OCI-LY3 (cell line): ENCODE measurements around the gene BLOC1S6.

ENCODE experiments used
- H2AFZ ChIP-seq: fragments of 200-600, 300-600 bp; shearing (Covaris generic); 2 replicates; pipeline ENCODE4 v1.6.0; 2014; ENCODE audit warnings: antibody characterized with exemption, low read depth, low read length
- H3K27ac ChIP-seq: fragments of 200-600, 300-600 bp; sonication (generic); 2 replicates; pipeline ENCODE4 v1.5.1; 2014; ENCODE audit warnings: mild to moderate bottlenecking, low read length, moderate library complexity, mixed read lengths
- H3K27me3 ChIP-seq: fragments of 200-600, 300-600 bp; sonication (generic); 2 replicates; pipeline ENCODE4 v1.6.1; 2014; ENCODE audit warnings: low read depth, low read length, mixed read lengths
- H3K36me3 ChIP-seq: fragments of 200-600, 300-600 bp; sonication (generic); replicated peaks from 2 replicates; pipeline ENCODE3; 2014; ENCODE audit warnings: low read depth, low read length, mixed read lengths
- H3K4me1 ChIP-seq: fragments of 300-600, 200-600 bp; sonication (generic); 2 replicates; pipeline ENCODE4 v1.6.1; 2014; ENCODE audit warnings: low read length, mixed read lengths
- H3K4me2 ChIP-seq: fragments of 200-600, 300-600 bp; sonication (generic); 2 replicates; pipeline ENCODE4 v1.6.1; 2014; ENCODE audit warnings: low read length, mixed read lengths
- H3K4me3 ChIP-seq: fragments of 300-600, 200-600 bp; sonication (generic); 2 replicates; pipeline ENCODE4 v1.5.1; 2014; ENCODE audit warnings: antibody characterized with exemption, mild to moderate bottlenecking, low read length, moderate library complexity
- H3K79me2 ChIP-seq: fragments of 300-600, 200-600 bp; shearing (Covaris generic); 2 replicates; pipeline ENCODE4 v1.6.1; 2014; ENCODE audit warnings: mild to moderate bottlenecking, low read length, mixed read lengths
- H3K9ac ChIP-seq: fragments of 300-600, 200-600 bp; shearing (Covaris generic); 2 replicates; pipeline ENCODE4 v1.6.0; 2014; ENCODE audit warnings: mild to moderate bottlenecking, low read length, moderate library complexity
- H3K9me3 ChIP-seq: fragments of 200-600, 300-600 bp; shearing (Covaris generic); 2 replicates; pipeline ENCODE4 v1.6.1; 2014; ENCODE audit warnings: low read length, mixed read lengths; ENCODE audit not compliant: insufficient read depth
- H4K20me1 ChIP-seq: fragments of 200-600, 300-600 bp; sonication (generic); 2 replicates; pipeline ENCODE4 v1.6.1; 2016; ENCODE audit warnings: low read length, mixed read lengths; ENCODE audit not compliant: insufficient read depth
- EZH2phosphoT487 ChIP-seq: fragments of 200-600 bp; shearing (Covaris generic); IDR thresholded peaks from 2 replicates; pipeline ENCODE4 v1.6.1; 2018; ENCODE audit warnings: antibody characterized with exemption, mixed run types, low read depth
- TF ChIP-seq, protein P1 (sequence below): fragments of 200-600, 300-600 bp; sonication (generic); IDR thresholded peaks from 2 replicates; pipeline ENCODE4 v1.5.1; 2014; ENCODE audit warnings: antibody characterized with exemption, low read length, low read depth

Gene BLOC1S6, protein sequence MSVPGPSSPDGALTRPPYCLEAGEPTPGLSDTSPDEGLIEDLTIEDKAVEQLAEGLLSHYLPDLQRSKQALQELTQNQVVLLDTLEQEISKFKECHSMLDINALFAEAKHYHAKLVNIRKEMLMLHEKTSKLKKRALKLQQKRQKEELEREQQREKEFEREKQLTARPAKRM

DNA sequence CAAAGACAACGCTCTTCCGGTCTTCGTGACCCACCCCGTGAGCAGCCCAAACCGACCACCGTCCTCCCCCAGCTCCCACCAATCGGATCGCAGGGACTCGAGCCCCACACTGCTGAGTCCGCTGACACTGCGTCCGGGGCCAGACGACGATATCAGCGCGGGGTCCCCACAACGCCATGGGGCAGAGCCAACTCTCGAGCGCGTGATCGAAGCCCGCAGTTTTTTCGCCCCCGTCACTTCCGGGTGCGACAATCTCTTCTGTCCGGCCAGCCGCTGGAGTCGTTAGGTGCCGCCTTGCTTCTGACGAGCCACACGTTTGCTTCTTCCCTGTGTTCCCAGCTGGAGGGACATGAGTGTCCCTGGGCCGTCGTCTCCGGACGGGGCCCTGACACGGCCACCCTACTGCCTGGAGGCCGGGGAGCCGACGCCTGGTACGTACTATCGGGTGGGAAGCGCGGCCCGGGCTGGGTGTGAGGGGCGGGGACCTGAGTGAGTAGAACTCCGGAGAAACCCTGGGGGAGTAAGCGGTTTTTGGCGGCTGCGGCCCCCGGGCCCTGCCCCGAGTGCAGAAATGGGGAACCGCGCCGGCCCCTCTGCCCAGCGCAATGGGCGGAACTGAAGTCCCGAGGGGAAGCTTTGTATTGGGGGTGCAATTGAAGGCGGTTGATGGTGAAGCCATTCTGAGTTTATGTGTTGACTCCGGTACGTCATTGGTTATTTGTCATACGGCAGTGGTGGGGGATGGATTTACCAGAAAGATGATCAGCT is at the start of gene BLOC1S6:
Gene BLOC1S6, plus strand, starts transcription at position 285 of the 768 bp plus-strand sequence. Its CDS starts 65 bp downstream, at position 350.
- peak within 1 kb of the TSS; percentile 94 for H2AFZ ChIP-seq
- peak within 1 kb of the TSS; percentile 87 for H3K27ac ChIP-seq
- H3K4me2 ChIP-seq, result peak within 1 kb of the TSS; percentile 79
- H3K79me2 ChIP-seq, result peaks cover 64% of the 10 kb centered on the region
- no peak for TF ChIP-seq EZH2phosphoT487
- TF ChIP-seq, protein P1, sequence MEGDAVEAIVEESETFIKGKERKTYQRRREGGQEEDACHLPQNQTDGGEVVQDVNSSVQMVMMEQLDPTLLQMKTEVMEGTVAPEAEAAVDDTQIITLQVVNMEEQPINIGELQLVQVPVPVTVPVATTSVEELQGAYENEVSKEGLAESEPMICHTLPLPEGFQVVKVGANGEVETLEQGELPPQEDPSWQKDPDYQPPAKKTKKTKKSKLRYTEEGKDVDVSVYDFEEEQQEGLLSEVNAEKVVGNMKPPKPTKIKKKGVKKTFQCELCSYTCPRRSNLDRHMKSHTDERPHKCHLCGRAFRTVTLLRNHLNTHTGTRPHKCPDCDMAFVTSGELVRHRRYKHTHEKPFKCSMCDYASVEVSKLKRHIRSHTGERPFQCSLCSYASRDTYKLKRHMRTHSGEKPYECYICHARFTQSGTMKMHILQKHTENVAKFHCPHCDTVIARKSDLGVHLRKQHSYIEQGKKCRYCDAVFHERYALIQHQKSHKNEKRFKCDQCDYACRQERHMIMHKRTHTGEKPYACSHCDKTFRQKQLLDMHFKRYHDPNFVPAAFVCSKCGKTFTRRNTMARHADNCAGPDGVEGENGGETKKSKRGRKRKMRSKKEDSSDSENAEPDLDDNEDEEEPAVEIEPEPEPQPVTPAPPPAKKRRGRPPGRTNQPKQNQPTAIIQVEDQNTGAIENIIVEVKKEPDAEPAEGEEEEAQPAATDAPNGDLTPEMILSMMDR, result no peak
- peaks cover 6% of the 10 kb centered on the region for H3K36me3 ChIP-seq
- no peaks in the 10 kb centered on the region for H3K27me3 ChIP-seq
- peak within 1 kb of the TSS; percentile 99 for H3K9ac ChIP-seq
- peaks cover 3% of the 10 kb centered on the region; the same call in 1 of the 2 replicates for H4K20me1 ChIP-seq
- no peaks in the 10 kb centered on the region for H3K9me3 ChIP-seq
- H3K4me1 ChIP-seq, result peaks cover 25% of the 10 kb centered on the region
- H3K4me3 ChIP-seq, result peak within 1 kb of the TSS; percentile 94

DNA sequence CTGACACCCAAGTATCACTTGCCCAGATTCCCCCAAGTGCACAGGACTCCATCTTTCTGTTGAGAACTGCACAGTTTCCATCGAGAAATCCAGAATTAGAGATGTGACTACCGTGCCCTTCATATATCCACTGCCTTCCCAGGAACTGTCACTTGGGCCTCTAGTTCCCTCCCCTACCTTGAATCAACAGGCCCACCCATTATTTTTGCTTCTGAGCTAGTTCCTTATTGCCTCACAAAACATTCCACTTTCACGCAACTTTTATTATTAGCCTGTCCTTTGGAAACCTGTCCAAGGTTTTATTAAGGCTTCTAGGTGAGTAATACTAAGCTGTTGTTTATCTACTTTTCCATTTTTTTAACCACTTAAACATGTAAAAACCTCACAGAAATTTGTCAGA is 47.5 kb upstream of the BLOC1S6 start:
- Histone ChIP-seq H3K4me1 (no peaks in the 10 kb centered on the region), H3K79me2 (no peaks in the 10 kb centered on the region), H3K9ac (no peak overlapping the region), H3K4me2 (no peak overlapping the region), H4K20me1 (no peaks in the 10 kb centered on the region), H3K27me3 (no peaks in the 10 kb centered on the region; the same call in 1 of the 2 replicates), H3K36me3 (no peaks in the 10 kb centered on the region), H2AFZ (no peak overlapping the region), H3K27ac (no peak overlapping the region), H3K4me3 (no peak overlapping the region), H3K9me3 (no peaks in the 10 kb centered on the region)
- no peak for TF ChIP-seq EZH2phosphoT487
- TF ChIP-seq, protein P1, result no peak

DNA sequence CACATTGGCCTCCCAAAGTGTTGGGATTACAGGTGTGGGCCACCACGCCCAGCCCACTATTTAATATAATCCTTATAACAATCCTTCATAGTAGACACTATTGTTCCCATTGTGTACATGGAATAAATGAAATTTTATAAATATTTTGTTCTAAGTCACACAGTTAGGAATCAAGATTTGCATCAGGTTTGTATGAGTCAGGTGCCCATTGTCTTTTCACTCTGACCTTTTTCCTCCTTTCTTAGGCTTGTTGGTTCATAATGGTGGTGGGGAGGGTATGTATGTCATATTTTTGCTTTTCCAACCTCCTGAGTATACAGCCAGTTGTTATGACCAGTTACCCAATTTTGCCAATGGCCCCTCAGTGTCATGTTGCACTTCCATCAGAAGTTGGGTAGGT is 46.6 kb upstream of the BLOC1S6 start:
- H3K4me1 ChIP-seq, result no peaks in the 10 kb centered on the region
- no peaks in the 10 kb centered on the region for H3K79me2 ChIP-seq
- no peak overlapping the region for H2AFZ ChIP-seq
- H3K4me3 ChIP-seq, result no peak overlapping the region
- no peaks in the 10 kb centered on the region; the same call in 1 of the 2 replicates for H3K27me3 ChIP-seq
- H4K20me1 ChIP-seq, result no peaks in the 10 kb centered on the region
- no peak overlapping the region for H3K27ac ChIP-seq
- no peaks in the 10 kb centered on the region for H3K9me3 ChIP-seq
- H3K4me2 ChIP-seq, result no peak overlapping the region
- no peaks in the 10 kb centered on the region for H3K36me3 ChIP-seq
- H3K9ac ChIP-seq, result no peak overlapping the region
- no peak for TF ChIP-seq EZH2phosphoT487
- TF ChIP-seq, protein P1, result no peak

DNA sequence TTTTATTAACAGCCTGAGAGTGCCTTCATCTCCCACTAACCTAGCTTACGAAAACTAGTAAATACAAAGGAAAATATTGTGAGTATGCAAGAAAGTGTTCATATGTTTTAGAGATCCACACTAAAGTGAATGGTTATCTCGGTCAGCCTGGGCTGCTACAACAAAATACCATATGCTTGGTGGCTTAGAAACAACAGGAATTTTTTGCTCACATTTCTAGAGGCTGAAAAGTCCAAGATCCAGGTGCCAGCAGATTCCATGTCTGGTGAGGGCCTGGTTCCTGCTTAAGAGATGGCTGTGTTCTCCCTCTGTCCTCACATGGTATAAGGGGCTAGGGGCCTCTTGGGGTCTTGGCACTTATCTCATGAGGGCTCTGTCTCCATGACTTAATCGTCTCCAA is 44.1 kb upstream of the BLOC1S6 start:
- Histone ChIP-seq H3K4me3 (no peak overlapping the region), H3K9me3 (no peaks in the 10 kb centered on the region), H3K9ac (no peak overlapping the region), H3K4me1 (no peaks in the 10 kb centered on the region), H4K20me1 (no peaks in the 10 kb centered on the region), H3K4me2 (no peak overlapping the region), H3K79me2 (no peaks in the 10 kb centered on the region), H3K36me3 (no peaks in the 10 kb centered on the region), H2AFZ (no peak overlapping the region), H3K27me3 (no peaks in the 10 kb centered on the region), H3K27ac (no peak overlapping the region)
- TF ChIP-seq, protein P1, result no peak
- TF ChIP-seq EZH2phosphoT487, result no peak
